ENCODE measurements around the gene BCR.
A peak's percentile ranks its signal among the peaks of the same experiment; 100 is the strongest.

Gene BCR

DNA sequence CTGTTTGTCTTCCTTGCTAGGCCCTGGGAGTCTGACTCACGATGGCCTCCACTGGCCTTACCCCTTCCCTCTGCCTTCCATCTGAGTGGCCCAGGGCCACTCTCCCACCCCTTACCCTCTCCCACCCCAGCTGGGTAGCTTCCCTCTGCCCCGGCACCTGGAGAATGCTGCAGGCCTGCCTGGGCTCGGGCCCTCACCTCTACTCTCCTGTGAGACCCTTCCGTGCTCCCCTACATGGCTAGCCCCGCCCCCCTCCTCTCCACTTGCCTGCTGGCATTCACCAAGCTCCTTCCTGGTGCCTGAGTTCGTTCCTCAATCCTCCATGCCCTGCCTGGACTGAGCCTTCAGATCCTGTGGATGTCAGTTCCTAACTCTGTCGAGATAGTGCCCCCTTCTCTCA lies 26.3 kb upstream of the BCR start:
- H3K4me3 ChIP-seq (ENCODE audit: low read depth, low read length): no peak overlapping the region
- H3K27me3 ChIP-seq: no peaks in the 10 kb centered on the region
- H3K9me3 ChIP-seq: no peaks in the 10 kb centered on the region
- H3K36me3 ChIP-seq: no peaks in the 10 kb centered on the region; the same call in 1 of the 2 replicates
- TF ChIP-seq, protein P1, sequence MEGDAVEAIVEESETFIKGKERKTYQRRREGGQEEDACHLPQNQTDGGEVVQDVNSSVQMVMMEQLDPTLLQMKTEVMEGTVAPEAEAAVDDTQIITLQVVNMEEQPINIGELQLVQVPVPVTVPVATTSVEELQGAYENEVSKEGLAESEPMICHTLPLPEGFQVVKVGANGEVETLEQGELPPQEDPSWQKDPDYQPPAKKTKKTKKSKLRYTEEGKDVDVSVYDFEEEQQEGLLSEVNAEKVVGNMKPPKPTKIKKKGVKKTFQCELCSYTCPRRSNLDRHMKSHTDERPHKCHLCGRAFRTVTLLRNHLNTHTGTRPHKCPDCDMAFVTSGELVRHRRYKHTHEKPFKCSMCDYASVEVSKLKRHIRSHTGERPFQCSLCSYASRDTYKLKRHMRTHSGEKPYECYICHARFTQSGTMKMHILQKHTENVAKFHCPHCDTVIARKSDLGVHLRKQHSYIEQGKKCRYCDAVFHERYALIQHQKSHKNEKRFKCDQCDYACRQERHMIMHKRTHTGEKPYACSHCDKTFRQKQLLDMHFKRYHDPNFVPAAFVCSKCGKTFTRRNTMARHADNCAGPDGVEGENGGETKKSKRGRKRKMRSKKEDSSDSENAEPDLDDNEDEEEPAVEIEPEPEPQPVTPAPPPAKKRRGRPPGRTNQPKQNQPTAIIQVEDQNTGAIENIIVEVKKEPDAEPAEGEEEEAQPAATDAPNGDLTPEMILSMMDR (IDR thresholded peaks at IDR 0.05; ENCODE audit: low read depth, low read length): no peak
- H3K4me1 ChIP-seq: no peaks in the 10 kb centered on the region; the same call in 1 of the 2 replicates
- no peak for DNase-seq

DNA sequence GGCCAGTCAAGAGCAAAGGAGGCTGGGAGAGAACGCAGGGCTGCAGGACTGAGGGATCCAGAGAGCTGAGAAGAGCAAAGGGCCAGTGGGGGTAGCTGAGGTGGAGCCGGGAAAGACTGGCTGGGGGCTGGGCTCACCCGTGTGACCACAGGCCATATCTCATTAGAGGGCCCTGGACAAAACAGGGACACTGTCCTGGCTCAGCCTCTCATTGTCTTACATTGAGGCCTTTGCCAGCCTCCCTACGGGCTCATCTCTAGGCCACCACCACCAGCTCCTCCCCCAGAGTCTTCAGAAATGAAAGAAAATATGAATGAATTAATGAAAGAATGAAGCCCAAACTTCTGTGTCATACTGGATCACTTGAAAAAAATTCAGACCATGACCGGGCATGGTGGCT lies 25.8 kb upstream of the BCR start:
- H3K9me3 ChIP-seq: no peaks in the 10 kb centered on the region
- no peak overlapping the region for H3K4me3 ChIP-seq (ENCODE audit: low read depth, low read length)
- no peaks in the 10 kb centered on the region for H3K27me3 ChIP-seq
- TF ChIP-seq, protein P1 (IDR thresholded peaks at IDR 0.05; ENCODE audit: low read depth, low read length): no peak
- H3K4me1 ChIP-seq: no peaks in the 10 kb centered on the region; the same call in 1 of the 2 replicates
- DNase-seq: no peak
- H3K36me3 ChIP-seq: no peaks in the 10 kb centered on the region; the same call in 1 of the 2 replicates

DNA sequence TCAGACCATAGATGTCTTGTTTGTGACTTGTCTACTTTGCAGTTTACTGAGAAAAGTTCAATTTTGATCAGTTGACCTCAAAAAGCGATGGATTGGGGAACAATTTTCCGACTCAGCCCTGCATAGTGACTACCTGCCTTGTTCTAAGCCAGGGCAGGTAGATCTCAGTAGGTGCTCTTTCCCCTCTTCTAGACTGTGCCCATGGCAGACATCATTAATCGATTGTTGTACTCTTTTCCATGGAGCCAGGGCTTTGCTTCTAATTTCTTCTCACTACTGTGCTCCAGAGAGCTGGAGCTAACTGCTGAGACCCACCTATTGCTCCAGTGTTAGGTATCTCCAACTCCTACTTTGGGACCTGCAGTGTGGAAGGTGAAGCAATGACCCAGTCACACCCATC lies 25.2 kb upstream of the BCR start:
- Histone ChIP-seq H3K9me3 (no peaks in the 10 kb centered on the region), H3K4me1 (no peaks in the 10 kb centered on the region; the same call in 1 of the 2 replicates), H3K36me3 (no peaks in the 10 kb centered on the region; the same call in 1 of the 2 replicates), H3K27me3 (no peaks in the 10 kb centered on the region), H3K4me3 (ENCODE audit: low read depth, low read length) (no peak overlapping the region)
- DNase-seq: no peak
- TF ChIP-seq, protein P1 (IDR thresholded peaks at IDR 0.05; ENCODE audit: low read depth, low read length): no peak

DNA sequence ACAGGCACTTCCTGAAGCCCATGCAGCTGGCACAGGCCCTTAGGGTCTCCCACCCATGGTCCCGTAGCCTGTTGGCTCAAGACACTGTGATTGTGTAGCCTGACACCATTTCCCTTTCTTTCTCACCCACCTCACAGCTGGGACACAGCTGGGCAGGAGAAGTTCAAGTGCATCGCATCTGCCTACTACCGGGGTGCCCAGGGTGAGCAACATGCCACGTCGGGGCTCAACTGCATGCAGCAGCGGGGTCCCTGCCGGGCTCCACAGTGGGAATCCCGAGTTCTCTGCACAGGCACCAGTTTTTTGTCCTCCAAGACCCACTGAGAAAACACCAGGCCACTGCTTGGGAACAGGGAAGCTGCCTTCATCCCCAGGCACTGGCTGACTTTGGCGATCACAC lies 24.5 kb upstream of the BCR start:
- TF ChIP-seq, protein P1 (IDR thresholded peaks at IDR 0.05; ENCODE audit: low read depth, low read length): no peak
- no peaks in the 10 kb centered on the region; the same call in 1 of the 2 replicates for H3K4me1 ChIP-seq
- no peaks in the 10 kb centered on the region for H3K9me3 ChIP-seq
- DNase-seq: no peak
- no peak overlapping the region for H3K4me3 ChIP-seq (ENCODE audit: low read depth, low read length)
- no peaks in the 10 kb centered on the region; the same call in 1 of the 2 replicates for H3K36me3 ChIP-seq
- no peaks in the 10 kb centered on the region for H3K27me3 ChIP-seq

DNA sequence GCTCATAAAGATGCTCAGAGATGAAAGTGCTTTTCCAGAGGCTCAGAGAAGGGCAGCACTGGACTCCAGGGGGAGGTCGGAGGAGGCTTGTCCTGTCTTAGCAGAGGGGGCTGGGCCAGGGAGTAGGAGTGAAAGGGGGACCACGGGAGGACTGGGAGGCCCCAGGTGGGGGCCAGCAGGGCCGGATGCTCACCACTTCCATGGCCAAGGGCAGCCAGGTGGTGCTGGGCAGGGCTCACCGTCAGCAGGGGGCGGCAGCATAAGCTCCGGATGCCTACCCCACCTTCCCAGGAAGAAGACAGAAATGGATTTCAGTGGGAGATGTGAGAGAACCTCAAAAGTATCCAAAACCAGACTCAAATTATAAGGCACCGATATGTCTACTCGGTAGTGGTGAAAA lies 24.0 kb upstream of the BCR start:
- Histone ChIP-seq H3K36me3 (no peaks in the 10 kb centered on the region), H3K27me3 (no peaks in the 10 kb centered on the region), H3K4me1 (no peaks in the 10 kb centered on the region; the same call in 1 of the 2 replicates), H3K4me3 (ENCODE audit: low read depth, low read length) (no peak overlapping the region), H3K9me3 (no peaks in the 10 kb centered on the region)
- DNase-seq: no peak
- TF ChIP-seq, protein P1 (IDR thresholded peaks at IDR 0.05; ENCODE audit: low read depth, low read length): 0 out of 2 replicates have a peak, but pooled peaks have one; percentile 7

DNA sequence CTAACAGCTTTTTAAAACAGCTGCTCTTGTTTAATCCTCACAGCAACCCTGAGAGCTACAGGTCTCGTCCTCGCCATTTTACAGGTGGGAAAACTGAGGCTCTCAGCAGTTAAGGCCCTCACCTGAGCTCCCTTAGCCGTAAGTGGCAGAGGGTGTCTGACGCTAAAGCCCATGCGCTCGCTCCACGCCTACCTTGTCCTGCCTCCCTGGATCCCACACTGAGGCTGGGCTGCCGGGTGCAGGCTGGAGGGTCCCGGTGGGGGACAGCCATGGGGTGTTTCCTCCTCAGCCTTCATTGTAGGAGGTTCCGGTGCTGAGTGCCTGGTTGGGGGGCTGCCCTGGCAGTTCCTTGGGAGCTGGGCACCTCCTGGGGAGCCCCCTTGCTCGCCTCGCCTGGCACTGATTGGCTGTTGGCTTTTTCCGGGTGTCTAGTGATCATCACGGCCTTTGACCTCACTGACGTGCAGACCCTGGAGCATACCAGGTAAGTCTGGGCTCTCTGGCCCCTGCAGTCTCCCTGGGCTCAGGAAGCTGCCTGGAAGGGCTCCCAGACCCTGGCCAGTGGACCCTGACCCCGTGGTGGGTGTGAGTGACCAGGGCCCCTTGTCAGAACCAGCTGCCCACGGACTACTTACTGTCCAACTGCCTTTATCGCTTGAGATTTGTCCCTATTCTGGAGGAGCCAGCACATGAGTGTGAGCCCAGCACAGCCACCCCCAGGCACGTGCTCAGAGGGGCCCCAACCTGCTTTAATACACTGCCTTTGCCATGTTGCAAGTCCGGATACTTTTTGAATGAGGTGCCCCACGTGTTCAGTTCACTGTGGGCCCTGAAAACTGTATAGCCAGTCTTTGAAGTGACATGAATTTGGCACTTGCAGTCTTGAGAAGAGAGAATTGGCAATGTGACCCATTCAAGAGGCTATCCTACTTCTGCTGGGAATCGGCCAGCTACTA lies 22.5 kb upstream of the BCR start:
- Histone ChIP-seq H3K27me3 (no peaks in the 10 kb centered on the region), H3K36me3 (no peaks in the 10 kb centered on the region), H3K4me3 (ENCODE audit: low read depth, low read length) (no peak overlapping the region), H3K9me3 (no peaks in the 10 kb centered on the region), H3K4me1 (no peaks in the 10 kb centered on the region; the same call in 1 of the 2 replicates)
- no peak for DNase-seq
- TF ChIP-seq, protein P1 (IDR thresholded peaks at IDR 0.05; ENCODE audit: low read depth, low read length): no peak

Data from BE2C (cell line).